Measurements from ENCODE around the gene JADE1.

The JADE1 gene

DNA sequence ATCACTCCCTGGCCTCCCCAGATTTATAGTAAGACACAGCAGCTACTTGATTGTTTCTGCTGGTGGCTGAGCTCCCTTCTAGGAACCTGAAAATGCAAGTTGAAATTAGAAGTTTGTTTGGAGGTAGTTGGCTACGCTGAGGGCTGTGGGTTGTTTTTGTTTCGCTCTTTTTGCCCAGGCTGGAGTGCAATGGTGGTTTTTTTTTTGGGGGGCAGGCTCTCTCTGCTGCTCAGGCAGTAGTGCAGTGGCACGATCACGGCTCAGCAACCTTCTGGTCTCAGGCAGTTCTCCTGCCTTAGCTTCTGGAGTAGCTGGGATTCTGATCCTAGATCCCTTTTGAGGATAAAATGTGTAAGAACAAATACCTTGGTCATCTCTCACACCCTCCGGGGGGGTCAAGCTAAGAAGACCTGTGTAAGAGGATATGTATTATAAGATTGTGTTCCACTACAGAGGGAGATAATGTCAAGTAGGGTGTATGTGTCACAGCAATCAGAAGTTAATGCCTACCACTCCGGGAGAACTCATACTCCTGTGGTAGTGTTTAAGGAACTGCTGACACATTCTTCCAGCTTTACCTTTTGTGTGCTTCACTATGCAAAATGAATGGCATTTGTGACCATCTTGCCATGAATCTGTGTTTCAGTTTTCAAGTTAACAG lies 9.7 kb downstream of the JADE1 start:
- no peak for DNase-seq (ENCODE audit: low read depth in 2 of 2)
- TF ChIP-seq, protein P1, sequence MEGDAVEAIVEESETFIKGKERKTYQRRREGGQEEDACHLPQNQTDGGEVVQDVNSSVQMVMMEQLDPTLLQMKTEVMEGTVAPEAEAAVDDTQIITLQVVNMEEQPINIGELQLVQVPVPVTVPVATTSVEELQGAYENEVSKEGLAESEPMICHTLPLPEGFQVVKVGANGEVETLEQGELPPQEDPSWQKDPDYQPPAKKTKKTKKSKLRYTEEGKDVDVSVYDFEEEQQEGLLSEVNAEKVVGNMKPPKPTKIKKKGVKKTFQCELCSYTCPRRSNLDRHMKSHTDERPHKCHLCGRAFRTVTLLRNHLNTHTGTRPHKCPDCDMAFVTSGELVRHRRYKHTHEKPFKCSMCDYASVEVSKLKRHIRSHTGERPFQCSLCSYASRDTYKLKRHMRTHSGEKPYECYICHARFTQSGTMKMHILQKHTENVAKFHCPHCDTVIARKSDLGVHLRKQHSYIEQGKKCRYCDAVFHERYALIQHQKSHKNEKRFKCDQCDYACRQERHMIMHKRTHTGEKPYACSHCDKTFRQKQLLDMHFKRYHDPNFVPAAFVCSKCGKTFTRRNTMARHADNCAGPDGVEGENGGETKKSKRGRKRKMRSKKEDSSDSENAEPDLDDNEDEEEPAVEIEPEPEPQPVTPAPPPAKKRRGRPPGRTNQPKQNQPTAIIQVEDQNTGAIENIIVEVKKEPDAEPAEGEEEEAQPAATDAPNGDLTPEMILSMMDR (IDR thresholded peaks at IDR 0.05; ENCODE audit: low read depth, low read length): no peak
- H3K4me3 ChIP-seq (replicated peaks in 1 of 2; ENCODE audit: low read depth in 2 of 2, low read length in 2 of 2): no peak overlapping the region

DNA sequence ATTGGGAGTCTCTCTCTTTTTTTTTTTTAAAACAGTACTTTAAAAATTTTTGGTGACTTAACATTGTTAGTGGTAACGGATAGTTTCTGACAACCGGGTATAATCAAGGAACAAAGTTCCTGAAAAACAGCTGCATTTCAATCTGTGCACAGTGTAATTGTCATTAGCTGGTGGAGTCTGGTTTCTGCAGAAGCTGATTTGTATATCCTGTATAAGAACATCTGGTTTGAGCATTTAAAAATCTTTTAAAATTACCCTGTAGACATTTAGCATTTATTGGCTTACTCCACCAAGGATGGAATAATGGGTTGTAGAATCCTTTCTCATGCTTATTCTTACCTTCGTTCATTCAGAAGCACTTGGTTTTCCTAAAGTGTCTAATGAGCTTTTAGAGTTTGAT lies 11.2 kb downstream of the JADE1 start:
- TF ChIP-seq, protein P1 (IDR thresholded peaks at IDR 0.05; ENCODE audit: low read depth, low read length): no peak
- DNase-seq (ENCODE audit: low read depth in 2 of 2): no peak
- no peak overlapping the region for H3K4me3 ChIP-seq (replicated peaks in 1 of 2; ENCODE audit: low read depth in 2 of 2, low read length in 2 of 2)

DNA sequence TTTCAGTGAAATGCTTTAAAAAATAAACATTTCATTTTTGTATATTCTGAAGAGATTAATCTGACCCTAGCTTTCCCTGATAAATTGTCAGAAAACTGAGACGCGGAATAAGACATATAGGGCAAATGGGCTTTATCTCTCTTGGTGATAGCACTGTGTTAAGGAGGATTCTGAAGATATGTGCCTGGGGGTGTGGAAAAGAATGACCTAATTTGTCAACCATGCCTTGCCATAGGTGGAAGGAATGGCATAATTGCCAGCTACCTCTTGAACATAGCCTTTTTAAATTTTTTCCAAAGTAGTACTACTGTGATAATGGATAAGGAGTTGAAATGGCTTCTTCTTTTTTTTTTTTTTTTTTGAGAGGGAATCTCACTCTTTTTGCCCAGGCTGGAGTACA lies 11.7 kb downstream of the JADE1 start:
- TF ChIP-seq, protein P1 (IDR thresholded peaks at IDR 0.05; ENCODE audit: low read depth, low read length): no peak
- H3K4me3 ChIP-seq (replicated peaks in 1 of 2; ENCODE audit: low read depth in 2 of 2, low read length in 2 of 2): no peak overlapping the region
- no peak for DNase-seq (ENCODE audit: low read depth in 2 of 2)

GRCh38 chr4:128823025-128823661 lies 13.6 kb downstream of the JADE1 start:
- no peak overlapping the region for H3K4me3 ChIP-seq (replicated peaks in 1 of 2; ENCODE audit: low read depth in 2 of 2, low read length in 2 of 2)
- DNase-seq (ENCODE audit: low read depth in 2 of 2): peak; percentile 76 to 93
- TF ChIP-seq, protein P1 (IDR thresholded peaks at IDR 0.05; ENCODE audit: low read depth, low read length): no peak

DNA sequence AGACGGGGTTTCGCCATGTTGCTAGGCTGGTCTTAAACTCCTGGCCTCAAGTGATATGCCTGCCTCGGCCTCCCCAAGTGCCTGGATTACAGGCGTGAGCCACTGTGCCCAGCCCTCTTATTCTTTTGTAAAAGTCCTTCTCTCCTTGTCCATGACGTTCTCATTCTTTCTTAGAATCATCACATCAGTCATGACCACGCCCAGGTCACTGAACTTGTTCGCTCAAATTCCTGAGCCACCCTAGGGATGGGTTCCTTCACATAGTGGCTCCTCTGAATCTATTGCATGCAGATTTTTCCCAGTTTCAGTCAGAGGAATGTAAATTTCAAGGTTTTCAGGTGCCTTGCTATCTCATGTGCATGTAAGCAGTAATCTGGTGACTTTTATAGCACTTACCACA lies 15.7 kb downstream of the JADE1 start:
- DNase-seq (ENCODE audit: low read depth in 2 of 2): peak in 1 of 2 donors; percentile 75
- no peak overlapping the region for H3K4me3 ChIP-seq (replicated peaks in 1 of 2; ENCODE audit: low read depth in 2 of 2, low read length in 2 of 2)
- TF ChIP-seq, protein P1 (IDR thresholded peaks at IDR 0.05; ENCODE audit: low read depth, low read length): no peak

DNA sequence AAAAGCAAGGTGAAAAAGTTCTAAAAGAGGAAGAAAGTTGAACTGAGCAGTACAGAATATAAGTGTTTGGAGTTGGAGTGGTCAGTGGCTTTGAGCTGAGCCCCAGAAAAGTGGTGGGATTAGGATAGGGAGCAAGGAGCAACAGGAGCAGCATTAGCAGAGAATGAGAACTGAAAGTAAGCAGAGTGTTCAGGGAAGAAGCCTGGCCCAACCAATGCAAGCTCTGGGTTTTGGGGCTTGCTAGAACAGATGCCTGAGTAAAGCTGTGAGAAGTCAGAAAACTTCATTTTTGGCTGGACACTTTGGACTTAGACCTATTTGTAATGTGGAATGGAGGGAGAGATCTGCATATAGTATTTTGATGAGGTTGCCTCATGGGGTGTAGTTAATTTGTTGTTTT lies 17.8 kb downstream of the JADE1 start:
- TF ChIP-seq, protein P1 (IDR thresholded peaks at IDR 0.05; ENCODE audit: low read depth, low read length): no peak
- H3K4me3 ChIP-seq (replicated peaks in 1 of 2; ENCODE audit: low read depth in 2 of 2, low read length in 2 of 2): no peak overlapping the region
- DNase-seq (ENCODE audit: low read depth in 2 of 2): no peak
